ENCODE results near the gene DUSP1.

DNA sequence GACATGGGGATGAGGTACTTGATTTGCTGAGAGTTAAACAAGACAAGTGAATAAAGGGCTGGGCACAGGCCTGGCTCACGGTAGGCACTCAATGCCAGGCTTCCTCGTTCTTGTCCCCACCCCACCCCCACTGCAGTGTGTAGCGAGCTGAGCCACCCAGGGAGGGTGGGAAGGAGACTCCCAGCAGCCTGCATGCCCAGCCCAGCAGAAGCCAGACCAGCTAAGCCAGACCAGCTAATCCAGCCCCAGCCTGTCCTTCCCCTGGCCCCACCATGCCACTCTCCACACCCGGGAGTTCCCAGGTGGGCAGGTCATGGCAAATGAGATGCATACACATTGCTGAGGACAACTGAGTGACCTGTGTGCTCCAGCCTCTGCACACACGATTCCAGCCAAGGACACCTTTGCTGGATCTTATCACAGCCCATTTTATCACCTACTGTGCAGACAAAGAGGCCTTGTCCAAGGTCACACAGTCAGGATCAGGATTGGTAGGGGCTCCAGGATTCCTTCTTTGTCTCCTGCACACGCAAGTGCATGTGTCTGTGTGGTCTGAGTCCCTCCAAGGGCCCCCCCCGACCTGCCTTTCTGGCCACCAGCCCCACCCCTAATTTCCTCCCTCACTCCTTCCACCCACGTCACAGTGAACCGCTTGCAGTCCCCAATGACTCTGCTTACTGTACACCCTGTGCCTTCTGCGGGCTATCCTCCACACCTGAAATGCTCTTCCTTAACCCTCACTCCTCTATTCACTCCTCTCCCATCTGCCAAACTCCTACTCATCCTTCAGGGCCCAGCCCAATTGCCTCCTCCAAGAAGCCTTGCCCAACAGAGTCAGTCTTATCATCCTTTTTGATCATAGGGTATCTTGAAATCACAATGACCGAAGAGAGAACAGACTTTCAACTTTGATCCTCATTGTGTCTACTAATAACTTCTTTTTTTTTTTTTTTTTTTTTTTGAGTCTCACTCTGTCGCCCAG lies 26.6 kb downstream of the DUSP1 start:
- no peak for TF ChIP-seq ZNF274 (IDR thresholded peaks at IDR 0.05; ENCODE audit: low read depth, low read length)
- TF ChIP-seq, protein P1, sequence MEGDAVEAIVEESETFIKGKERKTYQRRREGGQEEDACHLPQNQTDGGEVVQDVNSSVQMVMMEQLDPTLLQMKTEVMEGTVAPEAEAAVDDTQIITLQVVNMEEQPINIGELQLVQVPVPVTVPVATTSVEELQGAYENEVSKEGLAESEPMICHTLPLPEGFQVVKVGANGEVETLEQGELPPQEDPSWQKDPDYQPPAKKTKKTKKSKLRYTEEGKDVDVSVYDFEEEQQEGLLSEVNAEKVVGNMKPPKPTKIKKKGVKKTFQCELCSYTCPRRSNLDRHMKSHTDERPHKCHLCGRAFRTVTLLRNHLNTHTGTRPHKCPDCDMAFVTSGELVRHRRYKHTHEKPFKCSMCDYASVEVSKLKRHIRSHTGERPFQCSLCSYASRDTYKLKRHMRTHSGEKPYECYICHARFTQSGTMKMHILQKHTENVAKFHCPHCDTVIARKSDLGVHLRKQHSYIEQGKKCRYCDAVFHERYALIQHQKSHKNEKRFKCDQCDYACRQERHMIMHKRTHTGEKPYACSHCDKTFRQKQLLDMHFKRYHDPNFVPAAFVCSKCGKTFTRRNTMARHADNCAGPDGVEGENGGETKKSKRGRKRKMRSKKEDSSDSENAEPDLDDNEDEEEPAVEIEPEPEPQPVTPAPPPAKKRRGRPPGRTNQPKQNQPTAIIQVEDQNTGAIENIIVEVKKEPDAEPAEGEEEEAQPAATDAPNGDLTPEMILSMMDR (IDR thresholded peaks at IDR 0.05 in 2 of 3, conservative IDR thresholded peaks at IDR 0.05 in 1 of 3; ENCODE audit: borderline replicate concordance in 1 of 3, insufficient read depth in 1 of 3, low read depth in 2 of 3, low read length in 2 of 3), result no peak
- no peak for TF ChIP-seq CBX3 (IDR thresholded peaks at IDR 0.05; ENCODE audit: low read depth)
- no peak for TF ChIP-seq POLR2A (IDR thresholded peaks at IDR 0.05; ENCODE audit: borderline replicate concordance, extremely low read depth, insufficient read depth, insufficient read length)
- TF ChIP-seq EZH2phosphoT487 (IDR thresholded peaks at IDR 0.05; ENCODE audit: borderline replicate concordance), result no peak
- TF ChIP-seq TCF7L2 (IDR thresholded peaks at IDR 0.05; ENCODE audit: borderline replicate concordance, extremely low read depth, insufficient read depth, insufficient read length), result no peak
- no peak for TF ChIP-seq REST (IDR thresholded peaks at IDR 0.05; ENCODE audit: low read depth)
- no peak for TF ChIP-seq RAD21 (IDR thresholded peaks at IDR 0.05; ENCODE audit: low read depth)
- no peak for TF ChIP-seq EZH2 (IDR thresholded peaks at IDR 0.05)
- TF ChIP-seq, protein P2, sequence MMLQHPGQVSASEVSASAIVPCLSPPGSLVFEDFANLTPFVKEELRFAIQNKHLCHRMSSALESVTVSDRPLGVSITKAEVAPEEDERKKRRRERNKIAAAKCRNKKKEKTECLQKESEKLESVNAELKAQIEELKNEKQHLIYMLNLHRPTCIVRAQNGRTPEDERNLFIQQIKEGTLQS (IDR thresholded peaks at IDR 0.05), result no peak

Measured in HCT116 (cell line).